Mesenchymal stem cell (in vitro differentiated cells and primary cell): Measurements from ENCODE around the gene SYT6.

ENCODE experiments used
- DNase-seq: peaks from one replicate; pipeline ENCODE4 v3.0.0-alpha.2; 2013
- H2AFZ ChIP-seq: one replicate; pipeline ENCODE4 v1.6.1; 2013; ENCODE audit warnings: low read depth, mild to moderate bottlenecking, control low read depth, inconsistent platforms, low read length, moderate library complexity
- H2AK5ac ChIP-seq: 2 replicates; pipeline ENCODE4 v1.6.1; 2013; ENCODE audit warnings: low read length, moderate library complexity, mild to moderate bottlenecking, inconsistent platforms; ENCODE audit not compliant: severe bottlenecking
- H2BK120ac ChIP-seq: one replicate; pipeline ENCODE4 v1.6.1; 2013; ENCODE audit warnings: low read depth, mild to moderate bottlenecking, inconsistent platforms, low read length, moderate library complexity
- H2BK12ac ChIP-seq, 2 experiments: one replicate each; pipeline ENCODE4 v1.6.1; 2013; ENCODE audit warnings: inconsistent platforms in 2 of 2, low read length in 2 of 2, mild to moderate bottlenecking in 2 of 2, moderate library complexity in 2 of 2, control low read depth in 1 of 2
- H2BK15ac ChIP-seq: one replicate; pipeline ENCODE4 v1.6.1; 2013; ENCODE audit warnings: mild to moderate bottlenecking, low read depth, inconsistent platforms; ENCODE audit not compliant: poor library complexity, severe bottlenecking
- H2BK5ac ChIP-seq: 2 replicates; pipeline ENCODE4 v1.6.1; 2013; ENCODE audit warnings: low read depth, mild to moderate bottlenecking, low read length, control low read depth, inconsistent platforms; ENCODE audit not compliant: poor library complexity, severe bottlenecking
- H3K14ac ChIP-seq, 2 experiments: one replicate each; pipeline ENCODE4 v1.6.1; 2013; ENCODE audit warnings: inconsistent platforms in 2 of 2, low read length in 2 of 2, control low read depth in 1 of 2, mild to moderate bottlenecking in 1 of 2, moderate library complexity in 1 of 2
- H3K18ac ChIP-seq, 2 experiments: one replicate each; pipeline ENCODE4 v1.6.1; 2013; ENCODE audit warnings: inconsistent platforms in 2 of 2, low read length in 2 of 2, control low read depth in 1 of 2, low read depth in 1 of 2, mild to moderate bottlenecking in 1 of 2
- H3K23ac ChIP-seq, 2 experiments: one replicate each; pipeline ENCODE4 v1.6.1; 2013; ENCODE audit warnings: inconsistent platforms in 2 of 2, low read length in 2 of 2, mild to moderate bottlenecking in 2 of 2, moderate library complexity in 2 of 2, control low read depth in 1 of 2
- H3K27ac ChIP-seq: 2 replicates; pipeline ENCODE4 v1.5.1; 2013; ENCODE audit warnings: mild to moderate bottlenecking, moderate library complexity, low read length, control low read depth, inconsistent platforms; ENCODE audit not compliant: poor library complexity, severe bottlenecking
- H3K27me3 ChIP-seq, 2 experiments: 2 replicates each; pipeline versions ENCODE4 v1.6.1 to v1.7.0; 2013; ENCODE audit warnings: low read length in 2 of 2, mild to moderate bottlenecking in 2 of 2, moderate library complexity in 2 of 2, control low read depth in 1 of 2, inconsistent platforms in 1 of 2; ENCODE audit not compliant: control insufficient read depth in 1 of 2, insufficient read depth in 1 of 2
- H3K36me3 ChIP-seq, 2 experiments: 2 replicates each; pipeline versions ENCODE4 v1.6.1 to v1.7.0; 2013; ENCODE audit warnings: low read length in 2 of 2, control low read depth in 1 of 2, inconsistent platforms in 1 of 2, low read depth in 1 of 2, mild to moderate bottlenecking in 1 of 2; ENCODE audit not compliant: insufficient read depth in 2 of 2, control insufficient read depth in 1 of 2
- H3K4ac ChIP-seq, 2 experiments: one replicate each; pipeline ENCODE4 v1.6.1; 2013; ENCODE audit warnings: inconsistent platforms in 2 of 2, low read length in 2 of 2, mild to moderate bottlenecking in 2 of 2, moderate library complexity in 2 of 2, control low read depth in 1 of 2, low read depth in 1 of 2
- H3K4me1 ChIP-seq: 2 replicates; pipeline ENCODE4 v1.6.1; 2013; ENCODE audit warnings: low read depth, low read length, control low read depth; ENCODE audit not compliant: control insufficient read depth, insufficient read depth
- H3K4me2 ChIP-seq: 2 replicates; pipeline ENCODE4 v1.6.1; 2013; ENCODE audit warnings: low read length, mild to moderate bottlenecking, inconsistent platforms; ENCODE audit not compliant: poor library complexity, severe bottlenecking
- H3K4me3 ChIP-seq, 2 experiments: 2 replicates each; pipeline versions ENCODE4 v1.5.1 to v1.7.0; 2013; ENCODE audit warnings: low read length in 2 of 2, mild to moderate bottlenecking in 2 of 2, control low read depth in 1 of 2, low read depth in 1 of 2; ENCODE audit not compliant: insufficient read depth in 1 of 2
- H3K79me1 ChIP-seq: replicated peaks from 2 replicates; pipeline ENCODE4 v1.6.1; 2013; ENCODE audit warnings: mild to moderate bottlenecking, control low read depth, low read length, inconsistent platforms; ENCODE audit not compliant: poor library complexity, severe bottlenecking
- H3K9ac ChIP-seq: 2 replicates; pipeline ENCODE4 v1.7.0; 2013; ENCODE audit warnings: mild to moderate bottlenecking, low read length, moderate library complexity
- H3K9me3 ChIP-seq: 2 replicates; pipeline ENCODE4 v1.7.0; 2013; ENCODE audit warnings: mild to moderate bottlenecking, low read length; ENCODE audit not compliant: control insufficient read depth
- H4K8ac ChIP-seq: one replicate; pipeline ENCODE4 v1.6.1; 2013; ENCODE audit warnings: inconsistent platforms, mild to moderate bottlenecking, low read length, moderate library complexity
- H4K91ac ChIP-seq: one replicate; pipeline ENCODE4 v1.6.1; 2013; ENCODE audit warnings: mild to moderate bottlenecking, low read length, inconsistent platforms
- WGBS: methylation state at CpG from one replicate; pipeline ENCODE4 v1.1.7; 2013; ENCODE audit warnings: mixed read lengths; 5-methylcytosine and 5-hydroxymethylcytosine counted together

The SYT6 gene

DNA sequence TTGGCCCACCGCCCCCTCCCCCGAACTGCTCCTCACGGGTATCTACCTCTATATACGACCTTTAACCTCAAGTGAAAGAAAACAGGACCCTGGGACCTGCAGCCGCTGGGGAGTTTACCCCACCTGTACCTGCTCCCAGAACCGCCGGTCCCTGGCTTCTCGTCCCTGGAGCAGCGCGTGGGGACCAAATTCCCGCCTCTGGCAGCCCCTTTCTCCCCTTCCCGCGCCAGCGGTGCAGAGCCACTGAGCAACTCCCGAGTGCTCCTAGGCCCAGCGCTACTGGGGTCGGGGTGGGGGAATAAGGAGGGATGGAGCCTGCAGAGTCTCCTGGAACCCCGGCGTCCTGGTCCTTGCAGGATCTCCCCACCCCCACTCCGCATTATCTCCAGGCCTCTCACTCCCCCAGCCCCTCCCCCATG is 1.6 kb downstream of the SYT6 start:
- H2AFZ ChIP-seq: no peak overlapping the region
- no peak overlapping the region for H3K23ac ChIP-seq
- DNase-seq: no peak
- H2BK5ac ChIP-seq: no peak overlapping the region
- H3K4me3 ChIP-seq: peak overlapping the region in 1 of 2 experiments; percentile 21
- no peaks in the 10 kb centered on the region for H3K9me3 ChIP-seq
- H3K36me3 ChIP-seq: no peaks in the 10 kb centered on the region
- no peak overlapping the region for H4K91ac ChIP-seq
- no peak overlapping the region for H2BK12ac ChIP-seq
- H3K14ac ChIP-seq: no peak overlapping the region
- peaks cover 28% of the 10 kb centered on the region for H3K4me1 ChIP-seq
- no peak overlapping the region for H3K9ac ChIP-seq
- no peaks in the 10 kb centered on the region for H3K79me1 ChIP-seq
- H3K18ac ChIP-seq: no peak overlapping the region
- no peak overlapping the region for H2AK5ac ChIP-seq
- no peak overlapping the region for H3K4ac ChIP-seq
- no peak overlapping the region for H4K8ac ChIP-seq
- H2BK15ac ChIP-seq: no peak overlapping the region
- H3K4me2 ChIP-seq: peak overlapping the region; percentile 87
- H3K27ac ChIP-seq: no peak overlapping the region
- peaks cover 93 to 97% of the 10 kb centered on the region in 2 experiments for H3K27me3 ChIP-seq
- no peak overlapping the region for H2BK120ac ChIP-seq
- WGBS: 10% methylated on average over 9 of the region's 20 CpGs

DNA sequence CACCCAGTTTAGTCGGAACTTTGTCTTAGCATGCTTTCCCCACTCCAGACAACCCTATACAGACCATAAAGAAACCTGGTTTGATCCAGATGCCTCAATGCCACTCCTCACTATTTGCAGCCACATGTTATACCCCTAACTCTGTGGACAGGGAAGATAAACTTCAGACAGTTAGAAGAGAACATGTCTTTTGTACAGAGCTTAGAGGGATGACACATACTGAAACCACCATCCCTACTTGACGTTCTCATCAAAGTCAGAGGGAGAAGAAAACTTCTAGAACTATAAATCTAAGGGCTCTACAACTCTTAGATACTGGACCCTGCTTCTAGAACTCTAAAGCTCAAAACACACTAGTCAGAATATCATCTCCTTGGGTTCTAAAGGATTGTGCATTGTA is 3.7 kb downstream of the SYT6 start:
- Histone ChIP-seq H2BK12ac (no peak overlapping the region), H3K36me3 (no peaks in the 10 kb centered on the region), H3K14ac (no peak overlapping the region), H3K9me3 (no peaks in the 10 kb centered on the region), H3K9ac (no peak overlapping the region), H3K4me1 (peaks cover 28% of the 10 kb centered on the region), H4K8ac (no peak overlapping the region), H2AK5ac (no peak overlapping the region), H3K18ac (no peak overlapping the region), H3K4me3 (no peak overlapping the region), H2BK15ac (no peak overlapping the region), H3K23ac (no peak overlapping the region), H2BK5ac (no peak overlapping the region), H2AFZ (no peak overlapping the region), H3K4ac (no peak overlapping the region), H3K79me1 (no peaks in the 10 kb centered on the region), H3K27me3 (peaks cover 83 to 92% of the 10 kb centered on the region in 2 experiments), H3K27ac (no peak overlapping the region), H2BK120ac (no peak overlapping the region), H4K91ac (no peak overlapping the region), H3K4me2 (no peak overlapping the region)
- WGBS: 73% methylated on average over 2 of the region's 2 CpGs
- no peak for DNase-seq

DNA sequence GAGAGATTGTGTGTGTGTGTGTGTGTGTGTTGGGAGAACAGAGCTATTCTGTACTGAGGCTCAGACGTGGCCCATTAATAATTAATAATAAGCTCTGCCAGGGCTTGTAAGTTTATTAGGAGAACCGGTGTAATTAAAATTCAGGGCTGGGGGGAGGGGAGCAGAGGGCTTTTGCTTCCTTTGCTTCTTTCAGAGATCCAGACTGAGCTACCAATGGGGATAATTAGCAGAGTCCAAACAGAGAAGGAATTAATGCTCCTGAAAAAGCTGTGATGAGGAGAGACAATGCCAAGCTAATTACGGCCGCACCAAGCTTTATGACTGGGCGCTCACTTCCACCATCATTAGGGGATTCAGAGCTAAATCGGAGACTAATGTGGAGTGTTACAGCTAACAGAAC is 4.5 kb downstream of the SYT6 start:
- Histone ChIP-seq H3K14ac (no peak overlapping the region), H3K9ac (no peak overlapping the region), H2AFZ (no peak overlapping the region), H4K8ac (no peak overlapping the region), H3K9me3 (no peaks in the 10 kb centered on the region), H4K91ac (no peak overlapping the region), H3K27me3 (peaks cover 81 to 92% of the 10 kb centered on the region in 2 experiments), H3K36me3 (no peaks in the 10 kb centered on the region), H3K27ac (no peak overlapping the region), H3K18ac (no peak overlapping the region), H3K23ac (no peak overlapping the region), H3K4me2 (no peak overlapping the region), H2BK12ac (no peak overlapping the region), H2BK15ac (no peak overlapping the region), H2BK5ac (no peak overlapping the region), H3K4ac (no peak overlapping the region), H2BK120ac (no peak overlapping the region), H3K79me1 (no peaks in the 10 kb centered on the region), H2AK5ac (no peak overlapping the region), H3K4me3 (no peak overlapping the region), H3K4me1 (peaks cover 26% of the 10 kb centered on the region)
- DNase-seq: no peak
- WGBS: 86% methylated on average over 5 of the region's 6 CpGs

DNA sequence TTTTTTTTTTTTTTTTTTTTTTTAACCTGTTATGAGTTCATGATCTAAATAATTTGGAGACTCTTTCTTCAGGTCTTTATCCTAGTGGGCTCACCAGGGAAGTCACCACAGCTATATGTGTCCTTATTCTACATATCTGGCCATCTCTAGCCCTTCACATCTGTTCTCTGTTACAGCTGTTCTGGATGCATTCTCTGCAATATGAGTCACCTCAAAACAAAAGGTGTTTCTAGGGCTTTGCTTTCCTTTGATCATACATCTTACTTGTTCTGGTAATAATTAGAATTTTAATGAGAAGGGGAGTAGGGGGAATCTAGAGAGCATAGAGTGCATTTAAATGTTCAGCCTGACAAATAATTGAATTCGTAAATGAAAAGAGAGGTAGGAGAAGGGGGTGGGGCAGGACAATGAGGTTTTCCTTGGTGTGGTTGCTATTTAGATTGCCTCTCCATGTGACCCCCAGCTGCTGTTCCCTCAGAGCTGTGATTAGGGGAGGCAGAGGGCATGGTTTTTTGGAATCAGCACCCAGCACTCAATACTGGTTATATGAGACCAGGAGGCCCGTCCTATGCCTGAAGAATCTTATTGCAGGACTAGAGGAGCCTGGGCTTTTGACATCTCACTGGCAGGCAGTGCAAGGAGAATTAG is 8.0 kb downstream of the SYT6 start:
- Histone ChIP-seq H3K14ac (no peak overlapping the region), H3K4me3 (no peak overlapping the region), H3K9me3 (no peaks in the 10 kb centered on the region)

More for the DNA sequence above, 8.0 kb downstream of the SYT6 start:
- H2AK5ac ChIP-seq: no peak overlapping the region
- no peak overlapping the region for H4K8ac ChIP-seq
- WGBS: 56% methylated on average over 2 of the region's 2 CpGs
- no peak overlapping the region for H3K9ac ChIP-seq
- H3K23ac ChIP-seq: no peak overlapping the region
- peaks cover 56 to 79% of the 10 kb centered on the region in 2 experiments for H3K27me3 ChIP-seq
- no peak for DNase-seq
- H2BK12ac ChIP-seq: no peak overlapping the region
- H3K27ac ChIP-seq: no peak overlapping the region
- no peak overlapping the region for H4K91ac ChIP-seq
- no peak overlapping the region for H2BK120ac ChIP-seq
- no peak overlapping the region for H2BK15ac ChIP-seq
- H2AFZ ChIP-seq: no peak overlapping the region
- no peak overlapping the region for H2BK5ac ChIP-seq
- no peak overlapping the region for H3K18ac ChIP-seq
- no peaks in the 10 kb centered on the region for H3K36me3 ChIP-seq
- H3K4ac ChIP-seq: no peak overlapping the region
- H3K4me1 ChIP-seq: no peaks in the 10 kb centered on the region
- H3K4me2 ChIP-seq: no peak overlapping the region
- no peaks in the 10 kb centered on the region for H3K79me1 ChIP-seq
